GM19452 (cell line): Measurements from ENCODE around the gene TMPRSS7.
"Not testable (repeated sequence)": the region's sequence is repeated elsewhere in the genome, so short reads cannot be mapped to it uniquely, and the experiment has no call there.

Experiments used
- ATAC-seq: cut with Tn5 transposase; IDR thresholded peaks from one replicate; pipeline ENCODE4 v1.9.1; 2021; ENCODE audit not compliant: unreplicated experiment

The TMPRSS7 gene

DNA sequence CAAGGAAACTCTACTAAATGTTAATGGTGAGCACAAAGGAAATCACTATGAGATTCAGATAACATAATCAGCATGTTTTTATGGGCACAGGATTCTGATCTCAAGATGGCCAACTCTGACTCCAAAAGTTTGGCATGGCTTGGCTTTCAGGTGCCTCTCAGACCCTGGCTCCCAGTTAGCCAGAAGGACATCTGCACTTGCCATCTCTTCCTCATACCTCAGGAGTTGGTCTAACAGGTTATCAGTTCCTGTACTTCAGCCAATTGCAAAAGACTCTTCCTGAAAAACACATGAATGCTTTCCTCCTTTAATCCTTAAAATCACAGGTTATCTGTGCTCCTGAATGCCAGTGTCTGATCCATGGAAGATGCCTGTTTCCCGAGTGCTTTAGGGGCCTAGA lies 25.0 kb downstream of the TMPRSS7 start:
- ATAC-seq, result no peak

DNA sequence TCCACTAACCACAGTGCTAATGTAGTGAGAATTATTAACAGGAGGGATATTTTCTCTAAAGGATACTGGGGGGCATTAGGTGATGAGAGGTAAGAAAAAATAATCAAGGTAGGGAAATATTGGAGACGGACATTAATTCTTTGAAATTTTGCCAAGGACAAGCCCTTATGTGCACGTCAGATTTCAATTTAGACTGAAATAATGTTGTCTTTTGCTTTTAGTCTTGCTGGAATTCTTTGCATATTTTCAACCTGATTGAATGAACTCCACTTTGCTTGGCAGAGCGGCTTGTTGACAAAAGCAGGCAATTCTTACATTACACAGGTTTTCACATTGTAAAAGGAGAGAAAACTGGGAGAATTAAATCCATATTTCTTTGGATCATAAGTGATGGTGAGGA lies 26.6 kb downstream of the TMPRSS7 start:
- no peak for ATAC-seq

DNA sequence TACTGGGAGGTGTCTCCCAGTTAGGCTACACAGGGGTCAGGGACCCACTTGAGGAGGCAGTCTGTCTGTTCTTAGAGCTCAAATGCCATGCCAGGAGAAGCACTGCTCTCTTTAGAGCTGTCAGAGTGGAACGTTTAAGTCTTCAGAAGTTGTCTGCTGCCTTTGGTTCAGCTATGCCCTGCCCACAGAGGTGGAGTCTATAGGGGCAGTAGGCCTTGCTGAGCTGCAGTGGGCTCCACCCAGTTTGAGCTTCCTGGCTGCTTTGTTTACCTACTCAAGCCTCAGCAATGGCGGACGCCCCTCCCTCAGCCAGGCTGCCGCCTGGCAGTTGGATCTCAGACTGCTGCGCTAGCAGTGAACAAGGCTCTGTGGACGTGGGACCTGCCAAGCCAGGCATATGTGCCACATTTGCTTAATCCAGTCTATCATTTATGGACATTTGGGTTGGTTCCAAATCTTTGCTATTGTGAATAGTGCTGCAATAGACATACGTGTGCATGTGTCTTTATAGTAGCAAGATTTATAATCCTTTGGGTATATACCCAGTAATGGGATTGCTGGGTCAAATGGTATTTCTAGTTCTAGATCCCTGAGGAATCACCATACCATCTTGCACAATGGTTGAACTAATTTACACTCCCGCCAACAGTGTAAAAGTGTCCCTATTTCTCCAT lies 38.0 kb downstream of the TMPRSS7 start:
- ATAC-seq, result not testable (repeated sequence)

DNA sequence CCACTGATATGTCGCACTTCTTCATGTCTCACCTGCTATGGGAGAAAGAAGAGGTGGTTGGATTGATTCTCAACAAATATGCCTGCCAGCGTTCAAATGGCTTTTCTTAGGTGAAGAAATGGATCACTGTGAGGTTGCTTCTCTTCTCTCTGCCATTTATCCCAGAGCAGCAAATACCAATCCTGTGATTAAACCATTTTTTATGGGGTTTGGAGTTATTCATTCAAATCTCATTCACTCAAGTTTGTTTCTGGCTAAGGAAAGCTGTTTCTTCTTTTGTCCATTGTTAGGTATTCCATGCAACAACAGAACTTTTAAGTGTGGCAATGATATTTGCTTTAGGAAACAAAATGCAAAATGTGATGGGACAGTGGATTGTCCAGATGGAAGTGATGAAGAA lies 39.5 kb downstream of the TMPRSS7 start:
- no peak for ATAC-seq

DNA sequence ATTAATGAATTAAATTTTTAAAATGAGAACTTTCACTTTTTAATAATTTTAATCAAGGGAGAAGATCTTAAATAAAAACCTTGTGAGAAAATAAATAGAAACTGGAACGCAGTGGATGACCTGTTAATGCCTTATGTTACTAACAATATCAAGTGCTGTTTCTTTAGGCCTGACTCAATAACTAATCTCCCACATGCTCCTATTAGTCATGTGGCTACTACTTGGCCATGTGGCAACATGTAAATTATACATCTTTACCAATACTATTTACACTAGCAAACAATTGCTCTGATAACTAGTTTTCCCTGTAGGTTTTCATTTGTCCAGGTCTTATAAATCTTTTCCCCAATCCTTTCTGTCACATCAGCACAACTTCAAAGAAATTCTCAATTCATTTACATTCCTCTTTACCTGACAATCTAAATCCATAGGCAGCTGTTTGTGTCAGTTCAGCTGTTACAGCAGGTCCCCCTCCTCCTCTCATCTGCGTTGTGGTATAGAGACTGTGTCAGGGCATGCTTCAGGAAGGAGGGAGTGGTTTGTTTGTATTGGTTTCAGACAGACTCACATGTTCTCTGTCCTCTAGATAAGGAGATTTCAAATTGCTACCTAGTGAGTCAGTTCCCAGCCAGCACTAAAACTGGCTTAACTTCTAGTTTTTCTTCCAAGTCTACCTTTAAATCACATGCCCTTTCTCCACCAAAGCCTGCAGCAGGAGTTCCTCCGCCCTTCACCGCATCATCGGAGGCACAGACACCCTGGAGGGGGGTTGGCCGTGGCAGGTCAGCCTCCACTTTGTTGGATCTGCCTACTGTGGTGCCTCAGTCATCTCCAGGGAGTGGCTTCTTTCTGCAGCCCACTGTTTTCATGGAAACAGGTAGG lies 40.3 kb downstream of the TMPRSS7 start:
- ATAC-seq, result peak; percentile 79

DNA sequence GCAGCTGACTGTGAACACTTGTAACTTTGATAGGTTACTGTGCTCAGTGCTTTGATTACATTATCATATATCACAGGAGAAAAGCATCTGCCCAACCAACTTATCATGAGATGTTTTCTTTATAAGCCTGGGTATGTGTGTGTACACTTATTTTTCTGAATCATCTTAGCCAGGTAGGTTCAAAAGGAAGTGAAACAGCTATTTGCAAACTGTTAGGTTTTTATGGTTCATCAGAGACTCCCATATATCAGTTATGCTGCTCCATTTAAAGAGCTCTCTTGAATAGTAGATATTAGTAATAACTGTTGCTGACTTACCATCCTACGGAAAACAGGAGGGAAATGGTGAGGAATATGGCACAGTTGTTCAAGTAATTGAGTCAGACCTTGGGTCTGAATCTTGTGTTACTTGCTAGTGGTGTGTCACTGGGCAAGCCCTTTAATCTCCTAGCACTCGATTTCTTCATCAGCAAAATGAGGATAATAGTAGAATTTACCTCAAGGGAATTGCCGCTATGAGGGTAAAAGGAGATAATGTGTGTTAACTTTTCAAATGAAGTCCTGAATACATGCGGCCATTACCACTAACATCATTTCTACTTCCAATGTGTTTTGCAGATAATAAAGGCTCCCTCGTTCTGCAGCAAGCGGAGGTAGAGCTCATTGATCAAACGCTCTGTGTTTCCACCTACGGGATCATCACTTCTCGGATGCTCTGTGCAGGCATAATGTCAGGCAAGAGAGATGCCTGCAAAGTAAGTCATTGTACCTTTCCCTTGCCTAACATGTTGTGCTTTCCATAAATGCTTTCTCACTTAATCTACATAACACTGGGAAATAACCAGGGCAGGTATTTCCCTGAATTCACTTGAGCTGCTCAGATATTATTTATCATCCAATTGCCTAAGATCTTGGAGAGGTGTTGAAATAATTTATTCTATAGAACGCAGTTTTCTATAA lies 43.9 kb downstream of the TMPRSS7 start:
- ATAC-seq, result no peak

DNA sequence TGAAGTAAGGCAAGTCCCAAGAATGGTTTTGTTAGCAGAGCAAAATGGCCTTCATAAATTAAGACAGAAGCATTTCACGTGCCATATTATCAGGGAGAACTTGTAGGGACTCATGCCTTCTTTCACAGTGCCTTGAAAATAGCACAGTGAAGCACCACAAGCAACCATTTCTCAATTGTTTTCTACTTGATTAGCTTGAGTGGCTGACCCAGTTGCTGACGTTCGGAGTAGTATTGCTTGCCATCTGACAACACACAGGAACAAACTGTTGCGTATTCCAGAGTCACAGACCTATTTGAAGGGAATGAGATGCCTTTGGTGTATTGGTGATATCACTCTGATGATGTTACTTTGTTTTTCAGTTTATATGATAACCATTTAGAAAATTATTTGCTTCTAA lies 48.7 kb downstream of the TMPRSS7 start:
- no peak for ATAC-seq

DNA sequence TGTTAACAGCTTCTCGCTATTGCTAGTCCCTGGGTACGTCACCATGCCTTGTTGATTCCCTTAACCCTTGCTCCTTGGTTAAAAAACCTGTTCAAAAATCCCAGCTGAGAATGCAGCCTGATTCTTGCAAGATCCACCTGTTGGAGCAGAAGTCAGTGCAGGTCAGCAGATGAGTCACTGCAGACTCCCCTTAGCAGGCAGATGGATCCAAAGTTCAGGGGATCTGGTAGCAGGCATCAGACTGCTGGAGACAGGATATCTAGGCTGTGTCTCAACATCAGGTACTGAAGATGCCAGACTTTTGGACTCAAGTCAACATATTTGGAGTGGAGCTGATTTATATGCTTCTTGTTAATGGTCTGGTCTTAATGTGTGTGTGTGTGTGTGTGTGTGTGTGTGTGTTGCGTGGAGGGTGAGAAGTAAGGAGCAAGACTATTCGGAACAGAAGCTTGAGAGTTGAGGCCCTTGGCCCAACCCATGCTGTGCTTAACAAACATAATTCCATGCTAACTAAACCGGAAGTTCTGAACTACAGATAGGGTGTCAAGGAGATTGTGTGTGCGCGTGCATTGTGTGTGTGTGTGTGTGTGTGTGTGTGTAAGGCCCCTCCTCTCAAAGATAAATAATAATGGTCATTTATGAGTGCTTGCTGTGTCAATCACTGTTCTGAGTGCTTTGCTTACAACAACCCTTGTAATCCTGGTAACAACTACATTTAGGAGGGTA lies 50.6 kb downstream of the TMPRSS7 start:
- no peak for ATAC-seq

DNA sequence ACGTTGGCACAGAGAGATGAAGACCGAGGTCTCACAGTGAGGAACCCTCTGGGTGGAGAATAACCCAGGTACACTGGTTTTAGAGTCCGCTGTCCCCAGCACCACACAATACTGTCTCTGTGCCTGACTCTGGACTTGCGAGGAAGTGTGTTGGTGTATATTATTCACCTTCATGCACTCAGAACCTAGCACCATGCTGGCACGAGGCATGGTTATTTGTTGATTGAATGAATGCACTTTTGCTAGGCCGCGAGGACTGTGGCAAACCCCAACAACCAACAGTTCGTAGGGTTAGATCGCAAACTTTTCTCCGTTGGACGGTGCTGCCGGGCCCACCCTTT lies 51.2 kb downstream of the TMPRSS7 start:
- no peak for ATAC-seq

DNA sequence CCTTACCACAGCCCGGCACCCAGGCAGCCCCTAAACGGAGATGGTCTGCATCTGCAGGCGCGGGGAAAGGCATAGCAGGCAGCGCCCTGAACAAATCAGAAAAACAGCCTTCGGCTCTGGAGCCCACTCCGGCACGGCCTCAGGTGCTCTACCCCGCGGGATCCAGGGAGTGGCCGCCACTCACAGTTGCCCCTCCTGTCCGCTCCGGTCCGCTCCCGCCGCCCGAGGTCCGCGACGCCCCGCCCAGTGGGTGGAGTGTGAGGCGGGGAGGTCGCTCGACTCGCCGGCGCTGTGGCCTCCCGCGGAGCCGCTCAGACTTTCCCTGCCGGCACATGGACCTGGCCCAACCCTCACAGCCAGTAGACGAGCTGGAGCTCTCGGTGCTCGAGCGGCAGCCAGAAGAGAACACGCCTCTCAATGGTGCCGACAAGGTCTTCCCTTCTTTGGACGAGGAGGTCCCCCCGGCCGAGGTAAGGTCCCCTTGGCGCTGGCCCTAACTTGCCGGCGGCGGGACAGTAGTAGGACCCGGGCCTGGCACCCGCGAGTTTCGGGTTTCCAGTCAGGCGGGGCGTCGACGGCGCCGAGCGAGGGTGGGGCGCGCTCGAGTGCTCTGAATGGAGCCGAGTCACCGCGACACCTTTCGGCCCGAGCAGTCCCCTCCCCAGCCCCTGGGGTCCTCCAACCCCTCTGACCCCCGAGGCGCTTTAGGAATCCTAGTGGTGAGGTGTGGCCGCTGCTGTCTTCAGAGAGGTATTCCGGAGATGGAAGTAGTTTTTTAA lies 51.7 kb downstream of the TMPRSS7 start, which contains the start of gene C3orf52:
Gene C3orf52 (plus strand): TSS at position 314 of the 779 bp plus-strand sequence. CDS start 19 bp downstream, at position 333.
- peak; percentile 85 for ATAC-seq

DNA sequence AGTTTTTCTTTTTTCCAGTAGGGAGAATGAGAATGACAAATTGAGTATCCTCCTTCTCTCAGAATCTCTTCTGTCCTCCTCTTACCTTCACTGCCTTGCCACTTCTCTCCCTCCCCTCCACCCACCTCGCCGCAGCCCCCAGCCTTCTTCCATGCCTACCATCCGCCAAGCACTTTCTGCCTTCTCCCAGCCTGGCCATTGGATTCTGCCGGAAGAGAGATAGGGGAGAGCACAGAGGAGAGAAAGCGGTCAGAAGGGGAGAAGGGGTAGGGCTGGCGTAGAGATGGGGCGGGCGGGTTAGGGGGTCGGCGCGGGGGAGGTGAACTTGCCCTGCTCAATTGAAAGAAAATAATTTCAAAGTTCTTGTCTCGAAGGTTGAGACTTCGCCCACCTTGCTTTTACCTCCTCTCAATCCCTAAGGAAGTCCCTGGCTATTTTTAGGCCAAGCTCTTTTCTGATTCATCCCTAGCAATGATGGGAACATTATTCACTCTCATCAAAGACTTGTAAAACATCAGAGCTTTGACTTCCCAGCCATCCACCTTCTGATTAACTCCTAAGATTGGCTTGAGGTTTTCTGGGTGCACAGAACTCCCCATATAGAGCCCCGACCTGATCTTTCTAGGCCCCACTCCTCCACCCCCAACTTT lies 52.5 kb downstream of the TMPRSS7 start:
- no peak for ATAC-seq

DNA sequence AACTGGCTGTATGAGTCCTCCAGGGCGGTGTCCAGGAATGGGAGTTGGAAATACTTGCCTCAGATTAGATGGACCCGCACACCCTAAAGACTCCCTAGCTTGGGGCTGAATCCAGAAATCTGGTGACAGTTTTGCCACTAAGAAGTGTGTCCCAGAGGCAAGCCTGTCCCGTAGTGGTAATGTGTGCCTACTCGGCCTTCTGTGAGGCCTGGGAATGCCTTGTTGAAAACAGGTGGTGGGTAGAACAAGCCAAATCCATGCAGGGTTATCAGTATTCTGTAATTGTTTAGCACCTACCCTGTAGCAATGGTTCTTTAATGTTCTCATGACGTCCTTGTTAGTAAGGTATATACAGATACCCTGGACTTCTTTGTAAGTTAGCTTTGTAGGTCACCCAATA lies 53.2 kb downstream of the TMPRSS7 start:
- no peak for ATAC-seq

DNA sequence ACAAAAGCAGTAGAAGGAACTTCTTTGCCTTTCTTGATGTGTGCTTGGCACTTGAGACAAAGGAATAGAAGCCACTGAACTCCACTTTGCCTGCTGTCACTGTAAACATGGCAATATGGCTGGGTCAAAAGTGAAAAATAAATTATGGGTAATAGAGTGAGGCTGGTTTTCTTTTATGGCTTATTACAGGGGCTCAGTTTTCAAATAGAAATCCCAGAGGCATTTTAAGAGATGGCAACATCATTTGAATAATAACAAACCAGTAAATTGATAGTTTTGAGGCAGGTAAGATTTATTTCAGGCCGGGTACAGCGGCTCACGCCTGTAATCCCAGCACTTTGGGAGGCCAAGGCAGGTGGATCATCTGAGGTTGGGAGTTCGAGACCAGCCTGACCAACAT lies 54.4 kb downstream of the TMPRSS7 start:
- ATAC-seq, result no peak

DNA sequence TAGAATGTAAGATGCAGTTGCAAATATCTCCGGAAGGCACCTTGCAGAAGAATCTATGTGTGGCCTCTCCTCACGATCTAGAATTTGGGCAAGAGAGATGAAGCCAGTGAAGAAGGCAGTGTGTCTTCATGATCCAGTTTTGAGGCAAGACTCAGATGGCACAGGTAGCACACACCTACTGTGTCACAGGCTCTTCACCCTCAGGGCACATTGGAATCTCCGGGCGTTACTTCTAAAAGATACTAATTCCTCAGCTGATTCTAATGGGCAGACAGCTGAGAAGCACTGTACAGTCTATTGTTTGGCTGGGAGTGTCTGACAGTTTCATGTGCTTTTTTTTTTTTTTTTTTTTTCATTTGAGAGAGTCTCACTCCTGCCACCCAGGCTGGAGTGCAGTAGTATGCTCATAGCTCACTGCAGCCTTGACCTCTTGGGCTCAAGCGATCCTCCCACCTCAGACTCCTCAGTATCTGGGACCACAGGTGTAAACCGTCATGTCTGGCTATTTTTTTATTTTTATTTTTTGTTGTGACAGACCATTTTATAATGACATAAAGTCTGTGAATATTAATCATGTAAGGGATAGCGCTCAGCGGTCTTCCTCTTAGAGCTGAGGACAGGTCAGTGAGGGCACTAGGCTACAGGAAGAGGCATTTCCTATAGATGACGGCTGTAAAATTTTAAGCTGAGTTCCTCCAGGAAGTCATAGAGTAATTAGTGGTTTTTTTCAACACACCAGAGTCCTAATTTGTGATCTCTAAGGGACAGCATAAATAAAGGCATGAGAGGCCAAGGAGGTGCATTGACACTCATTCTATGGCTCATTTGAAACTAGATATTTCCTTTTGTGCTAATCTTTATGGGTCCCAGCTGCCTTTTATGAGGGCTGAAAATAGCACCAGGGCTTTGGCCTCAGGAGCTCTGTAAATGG lies 55.7 kb downstream of the TMPRSS7 start:
- no peak for ATAC-seq

DNA sequence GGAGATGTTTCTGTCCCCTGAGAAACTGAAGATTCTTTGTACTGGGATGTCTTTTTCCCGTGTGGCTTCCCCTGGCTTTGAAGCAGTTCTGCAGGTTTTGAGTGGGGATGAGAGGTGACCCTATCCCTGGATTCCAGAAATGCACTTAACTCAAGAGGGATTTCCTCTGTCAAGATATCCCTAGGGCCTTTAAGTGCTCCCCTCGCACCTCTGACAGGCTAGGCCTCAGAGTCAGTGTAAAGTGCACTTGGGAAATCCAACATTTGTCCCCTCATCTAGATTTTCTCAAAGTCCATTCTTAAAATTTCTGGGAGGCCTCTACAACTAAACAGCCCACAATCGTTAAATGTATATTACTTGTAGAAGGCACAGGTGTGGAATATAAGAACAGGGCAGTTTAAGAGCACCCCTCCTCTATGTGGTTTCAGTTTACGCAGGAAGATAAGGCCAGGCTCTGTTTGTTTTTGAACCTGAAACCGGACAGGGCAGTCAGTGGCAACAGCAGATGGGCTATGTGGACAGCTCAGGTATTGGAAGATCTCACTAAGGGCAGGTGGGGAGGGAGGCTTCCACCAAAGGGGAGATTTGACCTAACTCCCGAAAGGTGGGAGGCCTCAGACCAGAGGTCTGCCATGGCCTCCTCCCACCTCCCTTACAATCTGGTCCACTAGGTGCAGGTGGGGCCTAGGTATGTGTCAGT lies 56.5 kb downstream of the TMPRSS7 start:
- ATAC-seq, result no peak

DNA sequence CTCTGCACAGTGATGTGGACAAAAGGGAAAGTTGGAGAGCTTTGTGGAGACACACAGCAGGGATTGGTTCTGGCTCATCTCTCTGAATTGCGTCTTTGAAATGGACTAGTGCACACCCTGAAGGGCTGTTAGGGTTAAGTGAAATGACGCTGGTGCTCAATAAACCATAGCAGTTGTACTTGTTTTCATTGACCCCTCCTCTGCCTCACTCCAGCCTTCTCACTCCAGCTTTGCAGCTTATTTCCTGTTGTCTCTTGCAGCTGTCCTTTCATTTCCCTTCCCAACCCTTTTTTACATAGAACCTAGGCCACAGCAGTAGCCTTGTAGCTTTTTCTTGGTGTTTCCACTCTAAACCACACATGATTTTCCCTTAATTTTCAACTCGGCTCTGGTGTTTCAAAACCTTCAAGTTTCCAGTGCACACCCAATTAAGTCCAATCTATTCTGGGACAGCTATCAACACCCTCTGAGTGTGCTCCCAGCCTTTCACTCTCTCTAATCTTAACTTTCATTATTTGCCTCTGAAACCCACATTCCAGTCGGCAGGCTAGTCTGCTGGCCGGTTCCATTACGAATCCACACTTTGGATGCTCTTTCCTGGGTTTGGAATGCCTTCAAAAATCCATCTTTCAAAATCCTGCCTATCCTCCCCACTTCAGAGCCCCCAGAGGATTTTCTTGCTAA lies 58.1 kb downstream of the TMPRSS7 start:
- no peak for ATAC-seq

DNA sequence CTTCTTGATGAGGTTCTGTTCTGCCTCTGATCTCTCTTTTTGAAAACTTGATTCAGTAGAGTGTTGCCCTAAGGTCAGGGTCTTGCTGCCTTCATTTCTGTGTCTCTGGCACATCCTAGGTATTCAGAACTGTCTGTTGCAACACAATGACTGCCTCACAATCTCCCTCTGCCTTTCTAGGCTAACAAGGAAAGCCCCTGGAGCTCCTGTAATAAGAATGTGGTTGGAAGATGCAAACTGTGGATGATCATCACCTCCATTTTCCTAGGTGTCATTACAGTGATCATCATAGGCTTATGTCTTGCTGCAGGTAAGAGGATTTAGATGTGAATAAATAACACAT lies 58.6 kb downstream of the TMPRSS7 start:
- ATAC-seq, result no peak
